Lower leg skin (tissue), 3 donors: ENCODE results near the gene DISC1.

Experiments used
- CTCF ChIP-seq, 3 donors: fragments of 450-650 bp; IDR thresholded peaks; one replicate each; pipeline ENCODE4 v1.5.1; 2016; ENCODE audit warnings: antibody characterized with exemption in 3 of 3, mild to moderate bottlenecking in 3 of 3, moderate library complexity in 2 of 3
- POLR2A ChIP-seq, 2 donors: fragments of 450-650 bp; IDR thresholded peaks; one replicate each; pipeline ENCODE4 v1.6.1; 2016 to 2017; ENCODE audit warnings: antibody characterized with exemption in 2 of 2, mild to moderate bottlenecking in 1 of 2, moderate library complexity in 1 of 2

DNA sequence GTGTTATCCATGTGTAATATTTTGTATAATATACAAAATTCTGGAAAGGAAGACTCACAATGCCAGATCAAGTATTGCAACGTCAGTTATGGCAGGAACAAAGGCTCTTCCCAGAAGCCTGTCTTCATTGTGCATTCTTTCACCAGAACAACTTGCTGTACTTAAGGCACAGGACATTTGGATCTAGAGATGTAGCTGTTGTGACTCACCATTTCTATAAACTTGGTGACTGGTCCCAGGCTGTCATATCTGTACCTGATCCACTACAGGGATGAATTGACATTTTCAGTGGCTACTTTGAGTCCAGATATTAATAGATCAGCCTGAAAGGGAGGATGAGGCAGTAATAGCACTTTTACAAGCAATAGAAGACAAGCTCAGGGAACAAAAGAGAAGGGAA, 299.8 kb downstream of the DISC1 start:
- no peak for TF ChIP-seq CTCF (IDR thresholded peaks at IDR 0.05)
- TF ChIP-seq POLR2A (IDR thresholded peaks at IDR 0.05), result no peak
